Measurements from ENCODE around the gene TUG1. TPM values are rescaled to one million over a fixed set of nuclear protein-coding genes. Genes with fewer than 3 reads are reported as not detected.
A peak's percentile ranks its signal among the peaks of the same experiment; 100 is the strongest.

TUG1 gene
- total RNA-seq, 2 experiments from 2014 or later, result 94.7 to 100 TPM

DNA sequence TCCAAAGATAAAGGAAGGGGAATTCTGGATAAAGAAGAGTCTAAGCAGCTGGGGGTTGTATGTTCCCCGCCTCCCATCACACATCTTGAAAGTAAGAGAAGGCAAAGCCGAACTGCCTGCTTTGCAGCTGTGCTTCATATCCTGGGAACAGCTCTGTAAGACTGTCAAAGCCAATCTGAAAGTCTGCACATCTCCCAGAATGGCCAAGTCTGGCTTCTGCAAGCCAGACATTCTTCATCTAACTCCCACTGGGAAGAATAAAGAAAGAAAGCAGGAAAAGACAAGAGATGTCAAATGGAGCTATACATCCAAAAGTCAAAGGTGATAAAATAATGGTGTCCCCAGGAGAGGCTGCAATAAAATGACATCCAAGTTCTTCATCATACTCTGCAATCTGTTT is 15.9 kb upstream of the TUG1 start:
- no peak overlapping the region for H3K4me3 Mint-ChIP-seq
- peaks cover 35% of the 10 kb centered on the region for H3K36me3 Mint-ChIP-seq
- no peaks in the 10 kb centered on the region for H3K9me3 Mint-ChIP-seq
- POLR2A ChIA-PET, result no interaction called here
- no peaks in the 10 kb centered on the region for H3K27me3 Mint-ChIP-seq
- H3K4me1 Mint-ChIP-seq, result peaks cover 22% of the 10 kb centered on the region
- H3K27ac Mint-ChIP-seq, result no peak overlapping the region
- DNase-seq (no peak), ATAC-seq (ENCODE audit: low read depth) (no peak)

GRCh38 chr22:30955153-30955552 is 13.9 kb upstream of the TUG1 start:
- ATAC-seq (ENCODE audit: low read depth) (no peak), DNase-seq (no peak)
- H3K36me3 Mint-ChIP-seq, result peaks cover 33% of the 10 kb centered on the region
- H3K27me3 Mint-ChIP-seq, result no peaks in the 10 kb centered on the region
- no peak overlapping the region for H3K4me3 Mint-ChIP-seq
- POLR2A ChIA-PET, result interaction anchor here (0.6 to 1.0 kb wide), 3 partner anchors 14 to 1656 kb away, joined by 3 to 7 read pairs (median 3); partner anchors contain the start of genes MORC2 and TUG1
- H3K27ac Mint-ChIP-seq, result no peak overlapping the region
- H3K4me1 Mint-ChIP-seq, result peaks cover 23% of the 10 kb centered on the region
- no peaks in the 10 kb centered on the region for H3K9me3 Mint-ChIP-seq

- no peak for ATAC-seq (ENCODE audit: low read depth)
- H3K27ac Mint-ChIP-seq, result no peak overlapping the region
- H3K9me3 Mint-ChIP-seq, result peaks cover 6% of the 10 kb centered on the region
- no peak for DNase-seq
- peaks cover 18% of the 10 kb centered on the region for H3K4me1 Mint-ChIP-seq
- no peaks in the 10 kb centered on the region for H3K27me3 Mint-ChIP-seq
- POLR2A ChIA-PET, result interaction anchor here (0.6 kb wide), 1 partner anchor 219 kb away, joined by 3 read pairs; no protein-coding TSS in a partner anchor
- H3K36me3 Mint-ChIP-seq, result peaks cover 43% of the 10 kb centered on the region
- H3K4me3 Mint-ChIP-seq, result no peak overlapping the region
Observed at GRCh38 chr22:30964858-30965257, 4.2 kb upstream of the TUG1 start.

GRCh38 chr22:30968015-30968923 is 796 bp upstream of the TUG1 start, which contains the start of gene MORC2:
MORC2 (minus strand) TSS chr22:30968774; CDS start chr22:30967889, 885 bp downstream.
- peak within 1 kb of the TSS; percentile 97 for H3K4me3 Mint-ChIP-seq
- H3K27ac Mint-ChIP-seq, result peak within 1 kb of the TSS; percentile 99
- peaks cover 40% of the 10 kb centered on the region for H3K4me1 Mint-ChIP-seq
- H3K27me3 Mint-ChIP-seq, result no peaks in the 10 kb centered on the region
- H3K36me3 Mint-ChIP-seq, result peaks cover 68% of the 10 kb centered on the region
- POLR2A ChIA-PET, result interaction anchor here (0.7 to 4.6 kb wide), 20 partner anchors 9 to 379 kb away, joined by 3 to 62 read pairs (median 5); partner anchors contain the start of genes LIMK2, PATZ1, PIK3IP1 and RNF185
- ATAC-seq (ENCODE audit: low read depth) (peak; percentile 49), DNase-seq (no peak)
- H3K9me3 Mint-ChIP-seq, result peaks cover 22% of the 10 kb centered on the region

DNA sequence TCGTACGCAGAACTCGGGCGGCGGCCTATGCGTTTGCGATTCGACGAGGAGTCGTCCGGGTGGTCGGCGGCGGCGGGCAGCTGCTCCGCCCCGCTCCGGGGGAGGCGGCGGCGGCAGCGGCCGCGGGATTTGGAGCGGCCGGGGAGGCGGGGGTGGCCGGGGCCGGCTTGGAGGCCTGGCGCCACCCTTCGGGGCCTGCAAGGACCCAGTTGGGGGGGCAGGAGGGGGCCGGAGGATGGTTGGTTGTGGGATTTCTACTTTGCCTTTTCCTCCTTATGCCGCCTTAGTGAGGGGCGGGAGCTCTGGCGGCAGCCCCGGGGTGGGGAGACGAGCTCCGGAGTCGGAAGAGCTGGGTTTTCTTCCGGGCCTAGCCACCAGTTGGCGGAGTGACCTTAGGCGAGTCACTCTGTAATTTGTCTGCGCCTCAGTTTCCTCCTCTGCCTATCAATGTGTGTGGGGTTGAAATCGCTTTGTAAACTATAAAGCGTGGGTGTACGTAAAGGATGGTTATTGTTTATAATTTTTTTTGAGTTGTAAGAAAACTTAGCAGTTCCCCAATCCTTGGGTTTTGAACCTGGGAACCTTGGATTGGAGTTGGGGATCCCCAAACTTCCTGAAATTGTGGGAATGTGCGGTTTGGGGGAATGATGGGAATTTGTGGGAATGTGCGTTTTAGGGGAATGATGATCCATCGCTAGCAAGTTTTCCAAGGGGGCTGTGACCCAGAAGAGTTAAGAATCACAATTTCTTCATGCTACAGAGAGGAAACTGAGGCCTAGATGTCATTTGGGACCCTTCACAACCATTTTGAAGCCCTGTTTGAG is 679 bp downstream of the TUG1 start:
- peaks cover 26% of the 10 kb centered on the region for H3K9me3 Mint-ChIP-seq

DNA sequence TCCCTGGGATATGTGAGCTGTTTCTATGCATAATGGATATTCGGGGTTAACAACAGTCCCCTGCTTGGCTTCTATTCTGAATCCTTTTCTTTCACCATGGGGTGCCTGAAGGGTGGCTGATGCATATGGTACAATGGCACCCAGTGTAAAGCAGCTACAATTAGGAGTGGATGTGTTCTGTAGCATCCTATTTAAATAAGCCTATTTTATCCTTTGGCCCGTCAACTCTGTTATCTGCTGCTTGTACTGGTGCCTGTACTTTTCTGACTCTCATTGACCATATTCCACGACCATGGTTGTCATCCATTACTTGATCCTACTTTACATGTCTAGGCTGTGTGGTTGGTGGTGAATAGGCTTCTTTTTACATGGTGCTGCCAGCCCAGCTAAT is 1.3 kb downstream of the TUG1 start:
- peak overlapping the region; percentile 97 for H3K4me3 Mint-ChIP-seq
- POLR2A ChIA-PET, result interaction anchor here (0.6 to 4.6 kb wide), 7 partner anchors 9 to 377 kb away, joined by 3 to 62 read pairs (median 23); partner anchors contain the start of genes PATZ1 and SMTN
- H3K9me3 Mint-ChIP-seq, result peaks cover 30% of the 10 kb centered on the region
- peak overlapping the region; percentile 89 for H3K27ac Mint-ChIP-seq
- peaks cover 39% of the 10 kb centered on the region for H3K4me1 Mint-ChIP-seq
- H3K36me3 Mint-ChIP-seq, result peaks cover 78% of the 10 kb centered on the region
- H3K27me3 Mint-ChIP-seq, result no peaks in the 10 kb centered on the region
- no peak for ATAC-seq (ENCODE audit: low read depth)
- DNase-seq, result no peak

More for the DNA sequence above, 679 bp downstream of the TUG1 start:
- peak overlapping the region; percentile 89 for H3K27ac Mint-ChIP-seq
- H3K36me3 Mint-ChIP-seq, result peaks cover 77% of the 10 kb centered on the region
- POLR2A ChIA-PET, result interaction anchor here (0.6 to 4.6 kb wide), 21 partner anchors 10 to 377 kb away, joined by 3 to 62 read pairs (median 4); partner anchors contain the start of genes LIMK2, PATZ1, PIK3IP1 and RNF185
- H3K4me3 Mint-ChIP-seq, result peak overlapping the region; percentile 97
- DNase-seq (no peak), ATAC-seq (ENCODE audit: low read depth) (peak; percentile 23)
- no peaks in the 10 kb centered on the region for H3K27me3 Mint-ChIP-seq
- peaks cover 43% of the 10 kb centered on the region for H3K4me1 Mint-ChIP-seq

DNA sequence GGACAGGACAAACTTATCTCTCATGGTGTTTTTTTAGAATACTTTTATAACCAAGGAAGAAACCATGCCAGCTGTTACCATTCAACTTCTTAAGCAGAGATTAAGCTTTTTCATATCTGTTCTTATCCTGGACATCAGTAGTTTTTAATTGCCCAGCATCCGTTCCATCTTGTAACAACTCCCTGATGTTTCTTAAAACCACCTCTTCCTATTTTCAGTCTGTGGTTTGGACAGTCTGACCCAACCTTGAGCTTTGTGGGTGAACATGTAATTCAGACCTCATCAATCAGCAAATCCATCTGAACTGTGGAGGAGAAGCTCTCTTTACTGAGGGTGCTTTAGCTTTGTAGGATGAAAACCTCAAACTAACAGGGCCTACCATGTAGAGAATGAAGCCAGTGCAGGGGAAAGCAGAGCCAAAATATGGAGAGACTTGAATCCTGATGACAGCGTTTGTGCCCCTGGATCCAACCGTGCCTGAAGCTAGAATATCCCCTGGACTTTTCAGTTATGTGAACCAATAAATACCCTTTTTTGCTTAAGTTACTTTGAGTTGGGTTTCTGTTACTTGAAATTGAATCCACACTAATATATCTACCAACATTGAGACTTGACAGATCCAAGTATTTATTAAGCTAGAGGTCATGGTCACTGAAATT is 9.4 kb downstream of the TUG1 start:
- ATAC-seq (ENCODE audit: low read depth) (no peak), DNase-seq (no peak)
- H3K27ac Mint-ChIP-seq, result no peak overlapping the region
- POLR2A ChIA-PET, result interaction anchor here (1.7 to 4.1 kb wide), 2 partner anchors 10 to 37 kb away, joined by 3 to 33 read pairs; partner anchors contain the start of genes MORC2 and TUG1
- no peak overlapping the region for H3K4me3 Mint-ChIP-seq
- no peaks in the 10 kb centered on the region for H3K27me3 Mint-ChIP-seq
- H3K9me3 Mint-ChIP-seq, result peaks cover 44% of the 10 kb centered on the region
- peaks cover 23% of the 10 kb centered on the region for H3K4me1 Mint-ChIP-seq
- peaks cover 60% of the 10 kb centered on the region for H3K36me3 Mint-ChIP-seq

GRCh38 chr22:30979932-30980331 is 10.9 kb downstream of the TUG1 start:
- Mint-ChIP-seq H3K27ac (no peak overlapping the region), H3K4me3 (no peak overlapping the region), H3K4me1 (peaks cover 20% of the 10 kb centered on the region), H3K36me3 (peaks cover 45% of the 10 kb centered on the region), H3K9me3 (peaks cover 39% of the 10 kb centered on the region), H3K27me3 (peaks cover 2% of the 10 kb centered on the region)
- DNase-seq (no peak), ATAC-seq (ENCODE audit: low read depth) (no peak)
- POLR2A ChIA-PET, result interaction anchor here (4.1 kb wide), 1 partner anchor 11 kb away, joined by 33 read pairs; the partner anchor contains the start of genes MORC2 and TUG1

DNA sequence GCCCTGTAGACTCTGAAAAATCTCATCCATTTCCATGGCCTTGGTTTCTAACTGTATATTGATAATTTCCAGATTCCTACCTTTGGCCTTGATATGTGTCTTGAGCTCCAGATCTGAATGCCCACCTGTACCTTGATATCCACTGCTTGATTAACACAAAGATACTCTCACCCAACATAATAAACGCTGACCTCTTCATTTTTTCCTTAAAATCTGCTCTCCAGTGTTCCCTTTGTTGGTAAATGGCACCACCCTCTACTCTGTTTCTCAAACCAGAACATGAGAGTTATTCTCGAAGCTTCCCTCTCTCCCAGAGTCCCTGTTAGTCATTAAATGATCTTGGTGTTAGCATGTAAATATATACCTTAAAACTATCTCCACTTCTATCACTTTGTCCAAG is 13.4 kb downstream of the TUG1 start:
- Mint-ChIP-seq H3K36me3 (peaks cover 20% of the 10 kb centered on the region), H3K9me3 (peaks cover 24% of the 10 kb centered on the region), H3K4me1 (peaks cover 14% of the 10 kb centered on the region), H3K27me3 (peaks cover 2% of the 10 kb centered on the region), H3K4me3 (no peak overlapping the region), H3K27ac (no peak overlapping the region)
- ATAC-seq (ENCODE audit: low read depth) (no peak), DNase-seq (no peak)
- POLR2A ChIA-PET, result interaction anchor here (1.0 kb wide), 1 partner anchor 13 kb away, joined by 3 read pairs; the partner anchor contains the start of genes MORC2 and TUG1

DNA sequence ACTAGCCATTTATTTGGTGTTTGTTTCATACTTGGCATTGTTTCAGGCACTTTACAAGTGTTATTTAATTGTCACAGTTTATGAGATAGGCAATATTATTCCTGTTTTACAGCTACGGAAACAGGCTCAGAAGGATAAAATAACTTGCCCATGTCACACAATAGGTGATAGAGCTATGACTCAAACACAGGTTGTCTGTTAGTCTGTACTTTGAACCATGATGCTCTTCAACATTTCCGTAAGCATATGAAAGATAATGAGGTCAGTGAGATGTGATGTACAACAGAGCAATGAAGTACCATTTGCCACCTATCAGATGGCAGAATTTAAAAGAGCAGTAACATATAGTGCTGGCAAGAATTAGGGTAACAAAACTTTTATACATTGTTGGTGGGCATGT is 15.3 kb downstream of the TUG1 start:
- Mint-ChIP-seq H3K9me3 (peaks cover 13% of the 10 kb centered on the region), H3K4me3 (no peak overlapping the region), H3K4me1 (peaks cover 6% of the 10 kb centered on the region), H3K27me3 (peaks cover 4% of the 10 kb centered on the region), H3K36me3 (peaks cover 6% of the 10 kb centered on the region), H3K27ac (no peak overlapping the region)
- DNase-seq (no peak), ATAC-seq (ENCODE audit: low read depth) (no peak)
- POLR2A ChIA-PET, result no interaction called here

DNA sequence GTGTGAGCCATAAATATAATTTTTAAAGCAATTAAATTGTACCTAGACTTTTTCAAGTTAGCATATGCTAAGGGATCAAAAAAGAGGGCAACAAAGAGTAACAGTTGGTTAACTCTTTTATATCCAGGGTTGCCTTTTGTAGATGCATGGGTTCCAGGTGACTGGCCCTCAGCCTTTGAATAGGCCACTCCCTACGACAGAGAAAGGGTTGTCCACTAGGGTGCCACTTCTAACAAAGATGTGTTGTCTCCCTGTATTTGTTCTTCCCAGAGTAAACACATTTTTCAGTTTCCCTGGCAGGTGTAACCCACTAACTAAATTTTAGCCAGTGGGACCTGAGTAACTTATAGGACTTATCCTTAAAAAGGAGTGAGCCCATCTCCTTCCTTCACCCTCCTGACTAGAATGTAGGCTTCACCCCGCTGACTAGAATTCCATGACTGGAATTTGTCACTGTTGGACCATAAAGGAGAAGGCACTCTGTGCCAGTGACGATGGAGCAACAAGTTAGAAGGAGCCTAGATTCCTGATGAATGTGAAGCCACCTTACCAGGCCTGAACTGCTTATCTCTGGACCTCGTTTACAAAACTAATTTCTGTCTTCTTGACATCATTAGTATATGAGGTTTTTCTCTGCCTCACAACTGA is 16.6 kb downstream of the TUG1 start:
- Mint-ChIP-seq H3K9me3 (peaks cover 9% of the 10 kb centered on the region), H3K27me3 (peaks cover 6% of the 10 kb centered on the region), H3K4me3 (no peak overlapping the region), H3K36me3 (no peaks in the 10 kb centered on the region), H3K27ac (no peak overlapping the region), H3K4me1 (no peaks in the 10 kb centered on the region)
- DNase-seq (no peak), ATAC-seq (ENCODE audit: low read depth) (no peak)
- POLR2A ChIA-PET, result no interaction called here

GRCh38 chr22:30989474-30989873 is 20.4 kb downstream of the TUG1 start:
- H3K27me3 Mint-ChIP-seq, result peaks cover 4% of the 10 kb centered on the region
- no peaks in the 10 kb centered on the region for H3K36me3 Mint-ChIP-seq
- peaks cover 11% of the 10 kb centered on the region for H3K9me3 Mint-ChIP-seq
- ATAC-seq (ENCODE audit: low read depth) (no peak), DNase-seq (no peak)
- POLR2A ChIA-PET, result no interaction called here
- H3K4me3 Mint-ChIP-seq, result no peak overlapping the region
- H3K4me1 Mint-ChIP-seq, result no peaks in the 10 kb centered on the region
- H3K27ac Mint-ChIP-seq, result no peak overlapping the region

Data from activated naive CD8-positive, alpha-beta T cell treated with anti-CD3 and anti-CD28 coated beads, Interleukin-2, amount 10 ng/mL, durations not matched to agents 7 days and 5 days (primary cell).